ENCODE data around the gene BCL2.

DNA sequence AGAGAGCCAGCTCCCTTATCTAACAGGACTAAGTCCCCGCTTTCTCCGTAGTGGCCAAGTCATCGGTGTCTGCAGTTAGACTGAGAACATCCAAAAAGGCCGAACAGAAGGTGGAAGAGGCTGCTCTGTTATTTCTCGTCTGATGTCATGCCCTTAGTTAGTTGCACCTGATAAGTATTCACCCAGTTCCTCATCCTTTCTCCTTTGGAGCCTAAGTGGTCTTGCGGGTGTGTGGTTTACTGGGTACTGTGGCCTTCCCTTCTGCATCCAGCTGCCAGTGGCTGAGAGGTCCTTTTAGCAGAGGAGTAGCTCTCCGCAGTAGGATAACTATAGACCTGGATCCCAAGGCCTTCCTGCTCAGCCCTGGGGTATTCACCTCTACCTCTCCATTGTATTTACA, 211.6 kb downstream of the BCL2 start:
- TF ChIP-seq EZH2 (IDR thresholded peaks at IDR 0.05; ENCODE audit: borderline replicate concordance, low read depth, low read length, severe bottlenecking) = no peak
- TF ChIP-seq, protein P1, sequence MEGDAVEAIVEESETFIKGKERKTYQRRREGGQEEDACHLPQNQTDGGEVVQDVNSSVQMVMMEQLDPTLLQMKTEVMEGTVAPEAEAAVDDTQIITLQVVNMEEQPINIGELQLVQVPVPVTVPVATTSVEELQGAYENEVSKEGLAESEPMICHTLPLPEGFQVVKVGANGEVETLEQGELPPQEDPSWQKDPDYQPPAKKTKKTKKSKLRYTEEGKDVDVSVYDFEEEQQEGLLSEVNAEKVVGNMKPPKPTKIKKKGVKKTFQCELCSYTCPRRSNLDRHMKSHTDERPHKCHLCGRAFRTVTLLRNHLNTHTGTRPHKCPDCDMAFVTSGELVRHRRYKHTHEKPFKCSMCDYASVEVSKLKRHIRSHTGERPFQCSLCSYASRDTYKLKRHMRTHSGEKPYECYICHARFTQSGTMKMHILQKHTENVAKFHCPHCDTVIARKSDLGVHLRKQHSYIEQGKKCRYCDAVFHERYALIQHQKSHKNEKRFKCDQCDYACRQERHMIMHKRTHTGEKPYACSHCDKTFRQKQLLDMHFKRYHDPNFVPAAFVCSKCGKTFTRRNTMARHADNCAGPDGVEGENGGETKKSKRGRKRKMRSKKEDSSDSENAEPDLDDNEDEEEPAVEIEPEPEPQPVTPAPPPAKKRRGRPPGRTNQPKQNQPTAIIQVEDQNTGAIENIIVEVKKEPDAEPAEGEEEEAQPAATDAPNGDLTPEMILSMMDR (IDR thresholded peaks at IDR 0.05; ENCODE audit: borderline replicate concordance, extremely low read depth, low read length, poor library complexity, severe bottlenecking) = no peak
